Esophagus squamous epithelium (tissue), 5 donors: ENCODE results near the gene RRM2. TPM values are rescaled to one million over a fixed set of nuclear protein-coding genes. Genes with fewer than 3 reads are reported as not detected.
A peak's percentile ranks its signal among the peaks of the same experiment; 100 is the strongest.
"Not testable (repeated sequence)": the region's sequence is repeated elsewhere in the genome, so short reads cannot be mapped to it uniquely, and the experiment has no call there.

ENCODE experiments used
- DNase-seq: peaks from one replicate; lab custom pipeline; 2025; lab: John Stamatoyannopoulos, UW
- H3K27ac ChIP-seq, 4 donors: fragments of 200-600 bp; sonication (generic); one replicate each; pipeline ENCODE4 v1.5.1; 2016 to 2019; ENCODE audit warnings: mild to moderate bottlenecking in 1 of 4
- H3K27me3 ChIP-seq, 4 donors: fragments of 200-600 bp; sonication (generic); 1 replicate in 3 of 4; 2 replicates in 1 of 4; pipeline versions ENCODE4 v1.5.1 to v1.6.0; 2017 to 2021; ENCODE audit warnings: antibody characterized with exemption in 1 of 4
- H3K36me3 ChIP-seq, 3 donors: fragments of 200-600 bp; sonication (generic); one replicate each; pipeline ENCODE4 v1.5.1; 2016 to 2019
- H3K4me1 ChIP-seq, 3 donors: fragments of 200-600 bp; sonication (generic); one replicate each; pipeline ENCODE4 v1.5.1; 2017 to 2019
- H3K4me3 ChIP-seq, 4 donors: fragments of 200-600 bp; sonication (generic); 1 replicate in 3 of 4; 2 replicates in 1 of 4; pipeline ENCODE4 v1.5.1; 2016 to 2019; ENCODE audit warnings: mild to moderate bottlenecking in 2 of 4, moderate library complexity in 1 of 4
- H3K9me3 ChIP-seq, 3 donors: fragments of 200-600 bp; sonication (generic); one replicate each; pipeline ENCODE4 v1.5.1; 2016 to 2019
- CTCF ChIP-seq, 6 experiments: fragments of 450-650 bp in 4 of 6; fragments of 200-600 bp in 2 of 6; sonication (generic) in 2 of 6; IDR thresholded peaks; one replicate each; pipeline ENCODE4 v1.5.1; 2016 to 2019; ENCODE audit warnings: antibody characterized with exemption in 6 of 6, mild to moderate bottlenecking in 4 of 6, moderate library complexity in 4 of 6
- POLR2A ChIP-seq, 4 donors: fragments of 450-650 bp; IDR thresholded peaks; one replicate each; pipeline ENCODE4 v1.6.1; 2017; ENCODE audit warnings: antibody characterized with exemption in 4 of 4, mild to moderate bottlenecking in 4 of 4, moderate library complexity in 3 of 4
- WGBS, 2 donors: methylation state at CpG; one replicate each; pipeline ENCODE4 v1.1.5; 2018; 5-methylcytosine and 5-hydroxymethylcytosine counted together
- intact Hi-C: fragments of 100-400 bp; cut with DNase I; formaldehyde crosslinking; loops from one replicate; pipeline ENCODE4 v1.15.0; 2022
- total RNA-seq, 4 donors: library from RNA; depleted of rRNA; stranded (reverse); fragments of >200 nt; gene quantifications; one replicate each; pipeline ENCODE4 v1.1.0, GENCODE V29; 2016
- donor health status: DM: yes; HTN: yes; CAD: no.

Gene RRM2
- total RNA-seq, 4 donors from 2014 or later: 16.2 to 65.1 (median 41.7) TPM

GRCh38 chr2:10087360-10087759 lies 35.2 kb upstream of the RRM2 start:
- no peaks in the 10 kb centered on the region for H3K9me3 ChIP-seq
- TF ChIP-seq POLR2A (IDR thresholded peaks at IDR 0.05) (no peak), CTCF (IDR thresholded peaks at IDR 0.05) (no peak)
- DNase-seq: no peak
- 41 to 60% methylated on average over 1 to 4 of the region's 8 CpGs for WGBS, 2 donors
- no peaks in the 10 kb centered on the region for H3K36me3 ChIP-seq
- peaks cover 0 to 11% (median 6%) of the 10 kb centered on the region in 3 donors for H3K4me1 ChIP-seq
- intact Hi-C loops: no loop called here
- H3K27me3 ChIP-seq: peaks cover 0 to 67% (median 7%) of the 10 kb centered on the region in 4 donors
- H3K27ac ChIP-seq: no peak overlapping the region
- no peak overlapping the region for H3K4me3 ChIP-seq

GRCh38 chr2:10089565-10090190 lies 32.9 kb upstream of the RRM2 start:
- H3K4me3 ChIP-seq: no peak overlapping the region
- TF ChIP-seq POLR2A (IDR thresholded peaks at IDR 0.05) (no peak), CTCF (IDR thresholded peaks at IDR 0.05) (no peak)
- no peaks in the 10 kb centered on the region for H3K9me3 ChIP-seq
- peaks cover 0 to 67% (median 4%) of the 10 kb centered on the region in 4 donors for H3K27me3 ChIP-seq
- no peaks in the 10 kb centered on the region for H3K36me3 ChIP-seq
- 50 to 62% methylated on average over 5 of the region's 5 CpGs for WGBS, 2 donors
- peaks cover 0 to 14% (median 6%) of the 10 kb centered on the region in 3 donors for H3K4me1 ChIP-seq
- intact Hi-C loops: no loop called here
- DNase-seq: no peak
- H3K27ac ChIP-seq: no peak overlapping the region

GRCh38 chr2:10091182-10091888 lies 31.2 kb upstream of the RRM2 start:
- 13 to 45% methylated on average over 5 to 10 of the region's 52 CpGs for WGBS, 2 donors
- Histone ChIP-seq H3K9me3 (no peaks in the 10 kb centered on the region), H3K4me1 (peaks cover 0 to 30% (median 15%) of the 10 kb centered on the region in 3 donors), H3K27me3 (peaks cover 0 to 60% (median 4%) of the 10 kb centered on the region in 4 donors), H3K36me3 (no peaks in the 10 kb centered on the region), H3K27ac (no peak overlapping the region), H3K4me3 (peak overlapping the region in 3 of 4 donors; percentile 36 to 63 (median 40))
- intact Hi-C loops: no loop called here
- no peak for TF ChIP-seq CTCF (IDR thresholded peaks at IDR 0.05)
- no peak for TF ChIP-seq POLR2A (IDR thresholded peaks at IDR 0.05)
- DNase-seq: no peak

- Histone ChIP-seq H3K4me1 (peaks cover 0 to 35% (median 18%) of the 10 kb centered on the region in 3 donors), H3K4me3 (peak overlapping the region in 2 of 4 donors; percentile 40 to 63), H3K27me3 (peaks cover 0 to 60% (median 4%) of the 10 kb centered on the region in 4 donors)
- WGBS, 2 donors: 96 to 100% methylated on average over 2 of the region's 2 CpGs
- H3K36me3 ChIP-seq, intact Hi-C loops, DNase-seq, H3K9me3 ChIP-seq, H3K27ac ChIP-seq: not testable (repeated sequence)
Measured at GRCh38 chr2:10091889-10092244, 30.7 kb upstream of the RRM2 start.

GRCh38 chr2:10094271-10094814 lies 28.2 kb upstream of the RRM2 start:
- WGBS, 2 donors: 62 to 70% methylated on average over 9 to 11 of the region's 13 CpGs
- no peaks in the 10 kb centered on the region for H3K9me3 ChIP-seq
- no peak for TF ChIP-seq POLR2A (IDR thresholded peaks at IDR 0.05)
- TF ChIP-seq CTCF (IDR thresholded peaks at IDR 0.05): no peak
- peaks cover 0 to 57% (median 4%) of the 10 kb centered on the region in 4 donors for H3K27me3 ChIP-seq
- no peak overlapping the region for H3K27ac ChIP-seq
- no peaks in the 10 kb centered on the region for H3K36me3 ChIP-seq
- intact Hi-C loops: no loop called here
- DNase-seq: no peak
- no peak overlapping the region for H3K4me3 ChIP-seq
- H3K4me1 ChIP-seq: peaks cover 0 to 42% (median 18%) of the 10 kb centered on the region in 3 donors
